HG03196 (cell line): ENCODE measurements around the gene CCDC154.
A peak's percentile ranks its signal among the peaks of the same experiment; 100 is the strongest.
"Not testable (repeated sequence)": the region's sequence is repeated elsewhere in the genome, so short reads cannot be mapped to it uniquely, and the experiment has no call there.

ENCODE experiments used
- ATAC-seq: cut with Tn5 transposase; IDR thresholded peaks from one replicate; pipeline ENCODE4 v1.9.1; 2021; ENCODE audit not compliant: unreplicated experiment

Gene CCDC154

GRCh38 chr16:1474796-1475551 lies 30.6 kb upstream of the CCDC154 start, which contains the start of gene CLCN7:
TSS of gene CLCN7 (minus strand) at chr16:1475028. CDS start at chr16:1474974, 54 bp downstream.
- ATAC-seq, result peak; percentile 72

GRCh38 chr16:1474082-1474795 lies 29.9 kb upstream of the CCDC154 start:
- peak; percentile 22 for ATAC-seq

- no peak for ATAC-seq
These were observed 28.6 kb upstream of the CCDC154 start for GRCh38 chr16:1472974-1473373.

GRCh38 chr16:1471569-1472194 lies 27.3 kb upstream of the CCDC154 start:
- ATAC-seq, result no peak

GRCh38 chr16:1470481-1471251 lies 26.3 kb upstream of the CCDC154 start:
- ATAC-seq, result no peak

GRCh38 chr16:1469693-1470201 lies 25.4 kb upstream of the CCDC154 start:
- ATAC-seq, result no peak

GRCh38 chr16:1469141-1469540 lies 24.8 kb upstream of the CCDC154 start:
- ATAC-seq, result not testable (repeated sequence)

GRCh38 chr16:1468426-1468810 lies 24.1 kb upstream of the CCDC154 start:
- no peak for ATAC-seq

GRCh38 chr16:1466968-1467521 lies 22.7 kb upstream of the CCDC154 start:
- no peak for ATAC-seq

GRCh38 chr16:1466054-1466453 lies 21.7 kb upstream of the CCDC154 start:
- no peak for ATAC-seq

- ATAC-seq, result no peak
These were observed 21.2 kb upstream of the CCDC154 start for GRCh38 chr16:1465567-1465915.

- ATAC-seq, result no peak
These were observed 20.7 kb upstream of the CCDC154 start for GRCh38 chr16:1464894-1465566.

GRCh38 chr16:1464196-1464893 lies 20.0 kb upstream of the CCDC154 start:
- no peak for ATAC-seq

GRCh38 chr16:1461146-1461545 lies 16.8 kb upstream of the CCDC154 start:
- ATAC-seq, result no peak

- ATAC-seq, result no peak
These were observed 16.3 kb upstream of the CCDC154 start for GRCh38 chr16:1460602-1461138.

GRCh38 chr16:1459967-1460366 lies 15.6 kb upstream of the CCDC154 start:
- no peak for ATAC-seq

GRCh38 chr16:1458977-1459341 lies 14.6 kb upstream of the CCDC154 start:
- ATAC-seq, result no peak

- ATAC-seq, result no peak
These were observed 14.1 kb upstream of the CCDC154 start for GRCh38 chr16:1458336-1458976.
